Measurements from ENCODE around the gene PHC3.
"Not testable (repeated sequence)": the region's sequence is repeated elsewhere in the genome, so short reads cannot be mapped to it uniquely, and the experiment has no call there.

The PHC3 gene

DNA sequence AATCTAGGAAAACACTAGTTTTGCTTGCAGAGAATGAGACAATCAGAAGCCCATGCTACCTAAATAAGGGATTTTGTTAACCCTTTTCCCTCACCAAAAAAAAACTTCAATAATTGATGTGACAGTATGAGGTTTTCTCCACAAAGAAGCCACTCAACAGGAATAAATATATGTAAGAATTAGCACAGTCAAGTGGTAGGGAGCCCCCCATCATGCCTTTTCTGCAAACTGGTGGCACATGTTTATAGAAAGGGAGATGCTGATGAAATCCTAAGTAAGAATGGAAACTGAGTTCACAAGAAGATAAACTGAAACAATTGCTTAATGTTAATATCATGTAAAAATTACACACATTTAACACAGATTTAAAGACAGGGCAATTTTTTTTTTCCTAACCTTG lies 51.0 kb downstream of the PHC3 start:
- no peak for DNase-seq (ENCODE audit: low read depth in 2 of 2)

DNA sequence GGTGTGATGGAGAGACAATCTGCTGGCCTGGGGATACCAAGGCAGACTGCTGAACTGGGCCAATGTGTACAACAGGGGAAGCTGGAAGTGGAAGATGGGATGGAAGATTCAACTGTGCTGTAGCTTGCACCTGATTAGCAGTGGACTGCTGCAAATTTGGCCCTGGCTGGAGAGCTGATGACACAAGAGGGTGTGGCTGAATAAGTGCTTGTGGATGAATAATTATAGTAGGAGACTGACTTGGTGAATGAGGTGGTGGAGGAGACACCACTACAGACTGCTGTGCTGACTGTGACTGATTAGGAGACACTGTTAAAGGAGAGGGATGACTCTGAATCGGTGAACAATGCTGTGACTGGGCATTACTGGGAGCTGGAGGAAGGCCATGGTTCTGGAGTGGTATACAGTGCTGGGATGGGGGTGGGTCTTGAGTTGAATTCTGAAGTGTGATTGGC lies 52.5 kb downstream of the PHC3 start:
- no peak for DNase-seq (ENCODE audit: low read depth in 2 of 2)

DNA sequence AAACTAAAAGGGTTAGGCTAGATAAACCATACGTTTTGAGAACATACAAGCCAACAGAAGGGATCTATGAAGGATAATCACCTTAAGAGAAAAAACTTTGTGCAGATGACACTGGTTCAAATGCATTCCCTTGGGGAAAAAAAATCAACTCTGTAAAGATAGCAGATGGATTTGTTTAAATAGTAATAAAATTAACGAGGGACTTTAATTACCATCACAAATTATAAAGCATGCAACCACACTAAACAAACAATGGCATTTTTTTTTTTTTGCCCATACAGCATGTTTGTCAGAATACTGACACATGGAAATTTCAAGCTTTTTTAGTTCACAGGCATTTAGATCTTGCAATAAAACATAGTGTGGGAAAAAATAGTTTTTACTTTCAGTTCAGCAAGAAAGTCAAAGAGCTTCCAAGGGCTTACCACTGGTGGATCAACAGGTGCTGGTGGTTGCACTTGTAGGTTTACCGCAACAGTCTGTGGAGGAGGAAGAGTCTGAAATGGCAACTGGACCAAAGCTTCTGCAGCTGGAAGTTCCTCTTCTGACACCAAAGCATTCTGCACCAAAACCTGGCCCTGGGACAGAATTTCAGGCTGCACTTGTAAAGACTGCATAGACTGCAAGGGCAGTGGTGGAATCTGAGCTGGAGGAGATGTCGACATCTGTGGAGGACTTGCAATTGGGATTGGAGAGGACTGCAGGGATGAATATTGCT lies 53.1 kb downstream of the PHC3 start:
- DNase-seq (ENCODE audit: low read depth in 2 of 2): no peak

DNA sequence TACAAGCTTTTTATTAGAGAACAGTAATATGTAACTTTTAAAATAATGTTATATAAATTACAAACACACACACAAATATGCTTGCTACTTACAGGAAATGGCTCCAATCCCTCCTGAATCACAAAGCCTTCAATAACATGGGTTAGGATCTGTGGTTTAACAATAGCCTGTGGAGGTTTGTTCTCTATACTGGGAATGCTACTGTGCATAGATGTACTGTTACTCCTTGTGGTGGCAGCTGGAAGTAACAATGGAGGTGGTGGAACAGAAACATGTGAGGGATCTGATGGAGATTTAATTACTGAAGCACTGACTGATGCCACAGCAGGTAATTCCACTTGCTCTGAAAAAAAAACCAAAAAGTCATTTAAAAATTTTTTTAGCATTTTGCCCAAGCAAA lies 64.4 kb downstream of the PHC3 start:
- no peak for DNase-seq (ENCODE audit: low read depth in 2 of 2)

DNA sequence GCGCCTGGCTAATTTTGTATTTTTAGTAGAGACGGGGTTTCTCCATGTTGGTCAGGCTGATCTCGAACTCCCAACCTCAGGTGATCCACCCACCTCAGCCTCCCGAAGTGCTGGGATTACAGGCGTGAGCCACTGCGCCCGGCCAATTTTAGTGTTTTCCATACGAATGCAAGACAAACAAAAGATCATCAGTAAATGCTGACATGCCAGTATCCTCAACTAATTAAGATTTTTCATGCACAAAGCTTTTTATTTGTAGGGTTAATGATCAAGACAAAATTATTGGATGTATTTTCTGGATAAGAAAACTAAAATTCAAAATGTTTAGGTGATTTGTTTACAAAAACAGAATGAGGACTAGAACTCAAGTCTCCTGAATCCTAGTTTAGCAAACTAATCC lies 67.4 kb downstream of the PHC3 start:
- DNase-seq (ENCODE audit: low read depth in 2 of 2): not testable (repeated sequence)

DNA sequence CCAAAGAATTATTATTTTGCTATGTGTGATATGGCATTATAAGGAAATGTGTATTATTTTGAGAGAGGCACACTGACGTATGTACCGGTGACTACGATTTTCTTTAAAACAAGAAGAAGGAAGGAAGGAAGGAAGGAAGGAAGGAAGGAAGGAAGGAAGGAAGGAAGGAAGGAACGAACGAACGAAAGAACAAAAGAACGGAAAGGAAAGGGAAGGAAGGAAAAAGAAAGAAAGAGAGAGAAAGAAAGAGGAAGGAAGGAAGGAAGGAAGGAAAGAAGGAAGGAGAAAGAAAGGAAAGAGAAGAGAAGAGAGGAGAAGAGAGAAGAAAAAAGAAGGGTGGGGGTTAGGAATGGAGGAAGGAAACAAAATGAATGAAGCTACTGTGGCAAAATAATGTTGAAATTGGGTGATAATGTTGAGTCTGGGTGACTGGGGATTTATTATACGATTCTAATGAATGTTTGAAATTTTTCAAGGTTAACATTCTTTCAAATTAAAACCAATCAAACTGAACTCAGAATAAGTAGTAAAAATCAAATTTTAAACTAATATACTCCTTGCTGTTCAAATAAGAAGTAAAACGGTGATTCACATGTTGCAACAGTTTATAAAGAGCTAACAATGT lies 70.3 kb downstream of the PHC3 start:
- DNase-seq (ENCODE audit: low read depth in 2 of 2): no peak

DNA sequence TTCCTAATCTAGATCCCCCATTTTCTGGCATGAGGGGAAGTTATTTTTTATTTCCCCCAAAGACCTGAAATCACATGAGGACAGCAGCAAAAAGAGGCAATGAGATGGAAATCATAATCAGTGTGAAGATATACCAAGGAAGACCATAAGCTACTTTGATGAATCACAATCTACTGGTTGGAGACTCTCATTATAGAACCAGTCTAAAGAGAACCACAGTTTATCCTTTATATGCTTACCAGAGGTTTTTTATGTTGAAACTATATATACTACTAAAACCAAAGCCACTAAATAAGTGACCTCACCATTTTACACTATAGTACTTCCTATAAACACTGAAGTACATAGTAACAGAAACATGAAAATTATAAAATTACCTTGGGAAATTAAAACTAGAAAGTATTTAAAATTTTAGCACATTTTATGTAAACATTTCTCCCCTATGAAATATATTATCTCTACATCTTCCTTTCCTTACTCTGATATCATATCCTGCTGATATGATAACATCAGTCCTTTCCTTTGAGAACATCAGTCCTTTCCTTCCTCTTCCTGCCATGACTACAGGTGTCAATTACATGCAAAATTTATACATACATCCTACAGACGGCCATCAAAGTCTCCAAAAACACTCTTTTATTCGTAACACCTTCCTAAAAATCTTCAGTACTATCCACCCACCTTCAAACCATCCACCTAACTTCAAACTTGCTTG lies 71.8 kb downstream of the PHC3 start:
- DNase-seq (ENCODE audit: low read depth in 2 of 2): no peak

DNA sequence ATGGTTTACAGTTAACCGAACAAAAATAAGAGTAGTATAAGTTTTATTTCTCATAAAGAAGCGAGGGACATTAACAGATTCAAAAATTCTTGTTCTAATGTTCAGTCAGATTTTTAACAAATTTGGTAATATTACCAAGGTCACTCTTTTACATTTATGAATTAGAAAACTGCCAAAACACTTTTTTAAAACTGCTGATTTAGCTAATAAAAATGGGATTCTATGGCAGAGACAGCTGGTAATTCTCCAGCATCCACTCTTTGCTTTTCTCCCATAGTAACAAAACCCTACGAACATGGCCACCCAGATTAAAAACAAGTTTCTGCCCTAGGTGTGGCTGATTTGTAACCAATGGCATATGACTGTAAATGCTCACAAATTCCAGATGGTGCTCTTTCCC lies 72.6 kb downstream of the PHC3 start:
- DNase-seq (ENCODE audit: low read depth in 2 of 2): no peak

DNA sequence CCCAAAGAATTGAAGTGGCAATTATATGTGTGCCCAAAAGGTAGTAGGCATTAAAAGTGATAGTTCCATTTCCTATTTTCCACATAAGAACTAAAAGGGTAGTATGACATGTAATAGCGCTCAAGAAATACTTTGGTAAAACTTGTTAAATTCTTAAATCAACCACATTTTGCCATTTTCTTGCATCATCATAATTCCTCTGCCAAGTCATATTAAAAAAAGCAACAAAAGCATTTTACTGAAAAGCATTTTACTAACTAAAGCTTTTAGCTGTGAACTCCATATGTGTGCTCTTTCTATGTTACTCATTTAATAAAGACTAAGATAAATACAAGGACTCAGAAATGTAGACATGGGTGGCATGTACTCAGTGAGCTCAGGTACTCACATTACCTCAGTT lies 73.6 kb downstream of the PHC3 start:
- peak; percentile 4 to 10 for DNase-seq (ENCODE audit: low read depth in 2 of 2)

DNA sequence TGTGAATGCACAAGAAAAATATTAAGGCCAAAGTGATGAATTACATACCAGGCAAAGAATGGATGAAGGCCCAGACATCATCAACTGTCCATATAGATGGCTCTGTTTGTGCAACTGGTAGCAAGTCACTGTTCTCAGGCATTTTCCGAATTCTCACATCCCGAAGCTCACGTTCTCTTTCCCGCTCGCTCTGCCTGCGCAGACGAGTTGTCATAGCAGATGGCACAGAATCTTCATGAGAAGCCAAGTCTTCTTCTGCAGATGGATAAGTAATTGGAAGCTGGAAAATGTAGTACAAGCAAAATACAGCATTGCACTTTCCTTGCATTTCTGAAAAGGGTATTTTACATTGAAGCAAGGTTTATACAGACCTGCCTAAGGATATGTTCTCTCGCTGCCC lies 79.1 kb downstream of the PHC3 start:
- no peak for DNase-seq (ENCODE audit: low read depth in 2 of 2)

DNA sequence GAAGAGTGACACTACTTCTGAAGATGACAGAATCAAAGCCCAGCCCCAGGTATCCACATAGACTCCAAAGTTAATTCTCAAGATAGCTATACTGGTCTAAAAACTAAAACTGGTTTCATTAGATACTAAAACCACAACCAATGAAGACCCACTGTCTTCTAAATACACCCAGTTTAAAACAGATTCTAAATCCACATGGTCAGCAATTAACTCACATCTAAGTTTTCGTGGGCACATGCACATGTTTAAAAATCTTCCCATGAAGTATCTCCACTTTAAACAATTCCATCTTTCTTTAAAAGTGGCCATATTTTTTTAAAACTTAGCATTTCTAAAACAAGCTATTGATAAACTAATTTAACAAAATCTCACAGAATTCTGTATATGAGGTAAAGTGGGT lies 80.6 kb downstream of the PHC3 start:
- DNase-seq (ENCODE audit: low read depth in 2 of 2): no peak

DNA sequence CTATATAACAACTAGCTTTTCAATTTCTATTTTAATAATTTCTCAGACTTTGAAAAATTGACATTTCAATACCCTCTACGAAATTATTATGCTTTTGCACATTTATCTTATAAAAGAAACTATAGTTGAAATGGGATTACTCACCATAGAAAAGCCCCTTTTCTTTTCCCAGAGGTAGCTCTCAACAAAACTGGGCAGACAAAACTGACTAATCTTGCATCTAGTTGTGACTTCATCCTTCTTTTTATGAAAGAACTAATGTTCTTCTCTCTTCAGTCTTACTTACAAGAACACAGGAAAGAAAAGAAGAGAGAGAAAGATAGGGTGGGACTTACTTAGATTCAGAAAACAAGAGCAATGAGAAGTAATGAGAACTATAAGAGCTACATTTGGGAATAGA lies 82.8 kb downstream of the PHC3 start:
- no peak for DNase-seq (ENCODE audit: low read depth in 2 of 2)

DNA sequence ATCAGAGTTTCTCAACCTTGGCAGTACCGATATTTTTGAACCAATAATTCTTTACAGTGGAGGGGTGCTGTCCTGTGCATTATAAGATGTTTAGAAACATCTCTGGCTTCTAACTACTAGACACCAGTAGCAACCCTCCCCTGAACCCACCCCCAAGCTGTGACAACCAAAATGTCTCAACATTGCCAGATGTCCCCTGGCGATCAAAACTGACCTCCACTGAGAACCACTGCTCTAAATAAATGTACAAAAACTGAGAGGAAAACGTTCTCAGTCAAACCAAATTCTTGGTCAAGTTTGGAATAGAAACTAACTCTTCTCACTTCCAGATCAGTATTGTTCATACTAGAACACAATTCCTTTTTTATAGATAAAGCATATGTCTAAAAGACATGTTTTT lies 85.2 kb downstream of the PHC3 start:
- no peak for DNase-seq (ENCODE audit: low read depth in 2 of 2)

DNA sequence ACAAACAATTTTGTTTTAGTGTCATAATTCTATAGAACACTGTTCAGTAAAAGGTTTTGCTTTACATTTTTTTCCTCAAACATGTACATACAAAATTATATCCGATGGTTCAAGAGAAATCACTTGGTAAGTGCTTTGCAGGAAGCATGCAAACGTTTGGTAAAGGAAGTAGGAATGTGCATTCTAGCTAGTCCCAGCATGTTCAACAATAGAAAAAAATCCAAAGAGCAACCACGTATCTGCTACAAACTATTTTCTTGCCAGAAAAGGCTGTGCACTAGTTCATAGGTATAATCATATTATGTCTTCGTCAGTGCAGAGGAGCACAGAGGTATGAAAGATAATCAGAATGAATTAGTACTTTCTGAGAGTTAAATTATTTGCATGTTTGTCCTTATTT lies 85.8 kb downstream of the PHC3 start:
- no peak for DNase-seq (ENCODE audit: low read depth in 2 of 2)

DNA sequence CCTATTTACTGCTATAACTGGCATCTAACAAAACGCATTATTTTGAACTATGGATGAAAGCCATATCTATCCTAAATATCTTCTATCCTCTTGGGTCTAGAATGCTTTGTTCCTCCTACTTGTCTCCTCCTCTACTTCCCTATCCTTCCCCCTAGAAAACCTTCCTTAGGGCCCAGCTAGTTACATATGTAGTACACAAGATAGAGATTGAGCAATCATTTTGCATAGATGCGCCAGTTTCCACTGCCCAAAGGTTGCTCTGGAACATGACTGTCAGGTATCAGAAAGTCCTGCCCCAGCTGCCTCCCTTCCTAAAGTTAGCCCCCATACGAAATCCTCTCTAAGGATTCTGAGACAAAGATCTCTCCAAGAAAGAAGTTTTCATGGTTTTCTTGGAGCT lies 88.6 kb downstream of the PHC3 start:
- DNase-seq (ENCODE audit: low read depth in 2 of 2): no peak

DNA sequence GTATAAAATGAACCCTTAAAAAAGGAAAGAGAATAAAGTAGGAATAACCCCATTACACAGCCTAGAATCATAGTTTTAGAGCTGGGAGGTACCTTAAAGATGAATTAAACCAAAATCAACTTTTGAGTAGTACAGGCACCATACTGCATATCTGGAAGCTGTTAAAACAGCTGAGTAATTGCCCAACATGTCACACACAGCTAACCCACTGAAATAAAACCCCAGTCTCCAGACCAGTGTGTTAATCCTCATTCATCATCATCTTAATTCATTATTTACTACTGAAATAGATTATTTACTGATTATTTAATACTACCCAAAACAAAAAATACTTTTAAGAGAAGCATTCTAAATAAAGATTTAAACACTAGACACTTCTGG lies 90.9 kb downstream of the PHC3 start:
- DNase-seq (ENCODE audit: low read depth in 2 of 2): no peak

DNA sequence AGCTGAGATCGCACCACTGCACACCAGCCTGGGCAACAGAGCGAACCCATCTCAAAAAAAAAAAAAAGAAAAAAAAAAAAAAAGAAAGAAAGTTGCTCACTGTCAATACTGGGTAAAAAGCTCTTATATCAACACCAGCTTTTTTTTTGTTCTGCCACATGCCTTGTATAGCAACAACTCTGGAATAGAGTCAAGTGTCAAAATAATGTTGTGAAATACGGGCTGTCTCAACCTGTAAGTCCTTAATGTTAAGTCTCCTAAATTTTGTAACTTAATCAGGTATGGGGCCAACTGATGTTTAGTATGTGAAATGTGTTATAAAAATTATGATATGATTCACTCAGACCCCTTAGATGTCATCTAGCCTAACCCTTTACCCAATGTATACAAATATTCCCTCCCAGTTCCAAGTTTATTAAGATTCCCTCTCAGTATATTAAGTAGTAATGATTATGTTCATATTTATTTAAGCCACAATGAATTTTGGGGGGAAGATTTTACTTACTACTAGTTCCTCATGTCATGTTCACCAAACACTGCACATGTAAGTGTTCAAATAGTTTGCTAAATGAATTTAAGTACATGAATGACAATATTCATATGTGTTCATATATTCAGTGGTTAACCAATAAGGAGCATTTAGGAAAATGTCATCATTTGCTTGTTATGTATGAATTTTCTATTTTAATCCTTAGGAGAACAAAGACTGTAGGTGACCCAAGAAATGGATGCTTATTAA lies 91.5 kb downstream of the PHC3 start:
- no peak for DNase-seq (ENCODE audit: low read depth in 2 of 2)

DNA sequence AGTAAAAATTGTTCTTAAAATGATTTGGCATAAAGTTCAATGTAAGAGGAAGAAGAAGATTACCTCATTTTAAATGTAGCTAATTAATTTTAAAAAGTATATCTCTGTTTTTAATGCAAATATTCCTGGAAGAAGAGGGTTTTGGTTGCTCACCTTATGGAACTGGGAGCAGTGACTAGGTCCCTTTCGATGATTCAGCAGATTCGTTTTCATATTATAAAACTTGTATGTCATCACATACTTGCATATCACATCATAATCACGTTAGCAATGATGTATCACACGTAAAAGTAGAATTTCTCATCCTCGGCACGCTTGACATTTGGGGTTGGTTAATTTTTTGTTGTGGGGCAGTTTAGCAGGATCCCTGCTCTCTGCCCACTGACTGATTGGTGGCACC lies 96.1 kb downstream of the PHC3 start:
- DNase-seq (ENCODE audit: low read depth in 2 of 2): no peak

DNA sequence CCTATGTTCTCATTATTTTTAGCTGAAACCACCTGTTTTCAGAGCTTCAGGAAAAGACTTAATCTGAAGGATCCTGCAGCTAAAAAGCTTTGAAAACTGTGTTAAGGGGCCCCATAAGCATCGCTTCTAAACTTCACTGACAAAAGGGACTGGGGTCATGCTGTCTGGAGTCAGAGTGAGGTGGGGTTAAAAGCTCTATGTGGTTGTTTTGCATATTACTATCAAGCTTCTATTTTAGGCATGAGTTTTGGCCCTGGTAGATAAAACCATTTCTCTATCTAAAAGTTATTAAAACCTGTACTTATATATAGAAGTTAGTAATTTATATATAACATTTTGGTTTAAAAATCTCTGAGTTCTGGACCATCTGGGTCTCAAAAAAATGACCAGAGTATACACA lies 98.2 kb downstream of the PHC3 start:
- DNase-seq (ENCODE audit: low read depth in 2 of 2): no peak

DNA sequence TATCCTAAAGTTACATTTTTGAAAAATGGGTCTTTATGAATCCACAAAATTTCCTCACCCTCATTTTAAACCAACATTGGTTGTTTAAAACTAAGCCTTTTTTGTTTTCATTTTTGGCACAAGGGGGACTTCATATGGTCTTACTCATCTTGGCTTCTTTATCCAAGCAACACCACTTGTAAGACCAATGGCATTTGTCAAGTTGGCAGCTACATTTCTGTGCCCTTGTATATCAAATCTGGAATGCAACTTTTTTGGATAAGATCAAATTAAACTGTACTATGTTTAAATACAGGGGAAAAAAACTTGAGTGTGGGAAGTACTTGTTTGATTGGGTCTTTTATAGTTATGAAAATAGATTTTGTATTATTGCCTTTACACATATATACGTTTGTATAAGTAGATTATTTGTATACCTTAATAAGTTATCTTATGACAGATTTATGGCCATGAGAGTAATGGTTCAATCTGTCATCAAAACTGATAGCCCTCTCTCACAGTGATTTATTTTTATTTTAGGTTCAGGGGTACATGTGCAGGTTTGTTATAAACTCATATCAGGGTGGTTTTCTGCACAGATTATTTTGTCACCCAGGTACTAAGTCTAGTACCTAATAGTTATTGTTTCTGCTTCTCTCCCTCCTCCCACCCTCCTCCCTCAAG lies 100.3 kb downstream of the PHC3 start:
- no peak for DNase-seq (ENCODE audit: low read depth in 2 of 2)

DNA sequence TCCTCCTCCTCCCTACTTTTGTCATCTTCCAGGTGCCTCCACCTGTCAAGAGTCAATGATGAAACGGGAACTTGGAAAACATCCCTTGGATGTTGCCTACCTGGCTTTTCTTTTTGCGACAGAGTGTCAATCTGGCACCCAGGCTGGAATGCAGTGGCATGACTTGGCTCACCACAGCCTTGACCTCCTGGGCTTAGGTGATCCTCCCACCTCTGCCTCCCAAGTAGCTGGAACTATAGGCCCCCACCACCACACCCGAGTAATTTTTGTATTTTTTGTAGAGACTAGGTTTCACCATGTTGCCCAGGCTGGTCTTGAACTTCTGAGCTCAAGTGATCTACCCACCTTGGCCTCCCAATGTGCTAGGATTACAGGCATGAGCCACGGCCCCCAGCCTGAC lies 100.9 kb downstream of the PHC3 start:
- no peak for DNase-seq (ENCODE audit: low read depth in 2 of 2)

Measured in fibroblast of skin of left biceps (primary cell).